HG03095 (cell line): ENCODE results near the gene KAZN.

ENCODE experiments used
- ATAC-seq: cut with Tn5 transposase; IDR thresholded peaks from one replicate; pipeline ENCODE4 v1.9.1; 2021; ENCODE audit warnings: moderate library complexity; ENCODE audit not compliant: unreplicated experiment

The KAZN gene

GRCh38 chr1:14844356-14844755 is 245.9 kb downstream of the KAZN start:
- ATAC-seq, result no peak

DNA sequence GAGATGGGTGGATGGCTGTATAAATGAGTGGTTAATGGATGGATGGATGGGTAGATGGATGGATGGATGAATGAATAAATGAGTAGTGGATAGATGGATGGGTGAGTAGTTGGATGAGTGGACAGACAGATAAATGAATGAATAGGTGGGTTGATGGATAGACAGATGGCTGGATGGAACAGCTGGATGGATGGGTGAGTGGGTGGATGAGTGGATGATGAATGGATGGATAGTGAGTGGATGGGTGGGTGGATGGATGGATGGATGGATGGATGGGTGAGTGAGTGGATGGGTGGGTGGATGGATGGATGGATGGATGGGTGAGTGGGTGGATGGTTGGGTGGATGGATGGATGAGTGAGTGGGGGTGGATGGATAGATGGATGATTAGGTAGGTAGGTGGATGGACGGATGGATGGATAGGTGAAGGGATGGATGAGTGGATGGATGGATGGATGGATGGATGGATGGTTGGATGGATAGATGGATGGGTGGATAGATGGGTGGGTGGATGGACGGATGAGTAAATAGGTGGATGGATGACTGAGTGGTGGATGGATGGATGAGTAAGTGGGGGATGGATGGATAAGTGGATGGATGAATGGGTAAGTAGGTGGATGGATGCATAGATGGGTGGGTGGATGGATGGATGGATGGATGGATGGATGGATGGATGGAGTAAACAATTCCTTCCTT is 246.6 kb downstream of the KAZN start:
- ATAC-seq, result no peak

DNA sequence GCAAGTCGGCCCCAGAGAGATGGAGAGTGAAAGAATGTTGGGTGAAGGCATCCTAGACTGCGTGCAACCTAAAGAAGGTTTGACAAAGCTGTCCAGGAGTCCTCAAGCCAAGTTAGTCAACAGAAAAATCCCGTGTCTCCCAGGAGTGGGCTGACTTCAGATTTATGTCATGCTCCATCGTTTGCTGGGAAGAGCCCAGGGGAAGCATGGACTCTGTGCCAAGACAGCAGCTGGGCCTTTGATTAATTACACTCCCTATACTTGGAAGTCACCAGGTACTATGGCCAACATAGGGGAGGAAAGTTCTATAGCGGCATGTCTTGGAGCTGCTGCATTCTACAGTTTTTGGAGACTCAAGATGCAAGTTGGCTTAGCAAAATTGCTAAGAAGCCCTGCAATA is 247.4 kb downstream of the KAZN start:
- no peak for ATAC-seq

DNA sequence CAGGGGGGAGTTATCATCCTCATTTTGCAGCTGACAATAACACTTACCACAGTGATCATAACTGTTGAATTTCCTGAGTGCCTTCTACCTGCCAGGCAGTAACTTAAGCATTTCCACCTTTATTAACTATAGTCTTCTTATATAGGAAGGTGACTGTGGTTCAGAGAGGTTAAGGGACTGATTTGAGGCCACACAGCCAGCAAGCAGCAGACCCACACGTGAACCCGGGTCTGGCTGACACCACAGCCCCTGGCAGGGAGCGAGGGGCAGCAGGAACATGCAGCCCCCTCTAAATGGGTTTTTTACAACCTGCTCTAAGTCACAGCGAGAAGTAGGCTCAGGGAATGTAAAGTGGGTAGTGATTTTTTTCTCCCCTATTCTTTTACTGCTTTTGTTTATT is 248.2 kb downstream of the KAZN start:
- ATAC-seq, result no peak

- no peak for ATAC-seq
Observed at GRCh38 chr1:14848203-14848602, 249.7 kb downstream of the KAZN start.

DNA sequence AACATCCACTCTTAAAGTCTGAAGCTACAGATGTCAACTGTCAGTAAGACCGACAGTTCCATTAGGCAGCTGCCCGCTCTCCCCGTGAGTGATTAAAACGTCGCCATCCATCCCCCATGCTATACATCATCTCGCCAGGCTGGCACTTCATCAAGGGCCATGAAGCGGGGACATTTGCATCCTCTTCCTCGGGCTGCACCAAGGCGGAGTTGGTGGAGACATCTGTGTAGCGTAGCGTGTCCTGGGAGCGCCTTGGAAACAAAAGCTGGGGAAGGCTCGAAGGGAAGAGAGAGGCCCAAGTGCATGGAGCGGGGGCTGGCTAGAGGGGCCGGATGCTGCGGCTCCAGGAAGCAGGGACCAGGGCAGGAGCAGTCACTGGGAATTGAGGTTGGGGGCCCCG is 250.1 kb downstream of the KAZN start:
- ATAC-seq, result no peak

DNA sequence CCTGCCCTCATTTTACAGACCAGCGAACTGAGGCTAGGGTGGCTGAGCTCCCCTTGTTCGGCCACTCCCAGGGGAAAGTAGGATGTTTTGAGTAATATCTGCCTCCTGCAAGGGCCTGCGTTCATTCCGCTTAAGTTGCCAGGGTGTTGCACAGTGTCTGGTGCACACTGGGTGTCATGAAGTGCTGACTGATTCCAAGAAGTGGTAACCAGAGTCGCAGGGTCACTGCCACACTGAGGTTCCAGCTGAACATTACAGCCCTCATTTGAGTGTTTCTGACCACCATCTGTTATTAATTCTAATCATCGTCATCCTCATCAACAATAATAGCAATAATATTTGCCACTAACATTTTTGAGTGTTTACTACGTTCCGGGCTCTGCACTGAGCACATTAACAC is 250.6 kb downstream of the KAZN start:
- no peak for ATAC-seq

DNA sequence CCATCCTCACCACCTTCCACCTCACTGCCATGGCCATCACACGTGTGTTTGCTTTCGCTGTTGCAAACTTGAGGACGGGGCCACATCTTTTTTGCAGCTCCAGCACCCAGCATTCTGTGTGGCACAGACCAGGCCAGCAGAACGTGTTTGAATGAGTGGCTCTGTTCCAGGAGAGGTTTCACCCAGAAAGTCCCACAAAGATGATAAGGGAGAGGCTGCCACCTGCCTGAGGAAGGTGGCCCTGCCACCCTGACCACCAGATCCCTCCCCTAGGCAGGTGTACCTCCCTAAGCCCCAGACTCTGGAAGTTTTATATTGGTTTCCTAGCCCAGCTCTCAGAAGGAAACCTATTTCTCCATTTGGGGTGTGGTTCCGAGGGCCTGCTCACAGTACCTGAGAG is 252.1 kb downstream of the KAZN start:
- no peak for ATAC-seq

DNA sequence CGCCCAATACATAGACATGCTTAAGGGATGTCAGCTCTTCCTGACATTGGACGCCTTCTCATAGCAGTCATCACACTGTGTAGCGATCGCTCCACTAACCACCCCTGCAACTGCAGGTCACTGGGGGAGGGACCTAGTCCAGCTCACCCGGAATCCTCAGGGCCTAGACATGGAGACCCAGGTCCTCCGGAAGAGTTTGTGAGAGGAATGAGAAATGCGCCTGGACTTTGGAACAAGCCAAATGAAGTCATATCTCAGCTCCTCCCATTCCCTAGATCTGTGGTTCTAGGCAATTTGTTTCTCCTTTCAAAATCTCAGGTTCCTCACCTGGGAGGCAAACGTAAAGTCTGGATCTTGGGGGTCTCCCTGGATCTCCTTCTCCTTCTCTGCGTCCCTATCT is 253.3 kb downstream of the KAZN start:
- no peak for ATAC-seq

- no peak for ATAC-seq
Observed at GRCh38 chr1:14852291-14852690, 253.8 kb downstream of the KAZN start.

- no peak for ATAC-seq
Observed at GRCh38 chr1:14853518-14853917, 255.0 kb downstream of the KAZN start.

DNA sequence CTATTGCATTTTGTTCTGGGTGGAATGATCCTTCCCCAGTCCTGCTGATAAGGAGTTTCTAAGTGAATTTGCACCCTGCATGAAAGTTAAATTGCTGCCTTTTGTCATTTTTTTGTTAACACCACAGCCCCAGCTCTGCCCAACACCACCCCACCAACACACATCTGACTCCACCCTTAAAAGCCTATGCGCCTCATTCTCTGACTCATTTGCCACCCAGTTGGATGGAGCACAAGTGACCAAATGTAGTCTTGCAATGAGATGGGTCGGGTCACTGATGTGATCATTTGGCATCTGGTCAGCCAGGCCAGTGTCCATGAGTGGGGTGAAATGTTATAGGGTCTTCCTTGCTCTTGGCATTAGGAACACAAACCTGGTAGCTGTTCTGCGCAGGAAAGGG is 256.8 kb downstream of the KAZN start:
- ATAC-seq, result no peak

GRCh38 chr1:14855801-14856200 is 257.3 kb downstream of the KAZN start:
- ATAC-seq, result no peak

DNA sequence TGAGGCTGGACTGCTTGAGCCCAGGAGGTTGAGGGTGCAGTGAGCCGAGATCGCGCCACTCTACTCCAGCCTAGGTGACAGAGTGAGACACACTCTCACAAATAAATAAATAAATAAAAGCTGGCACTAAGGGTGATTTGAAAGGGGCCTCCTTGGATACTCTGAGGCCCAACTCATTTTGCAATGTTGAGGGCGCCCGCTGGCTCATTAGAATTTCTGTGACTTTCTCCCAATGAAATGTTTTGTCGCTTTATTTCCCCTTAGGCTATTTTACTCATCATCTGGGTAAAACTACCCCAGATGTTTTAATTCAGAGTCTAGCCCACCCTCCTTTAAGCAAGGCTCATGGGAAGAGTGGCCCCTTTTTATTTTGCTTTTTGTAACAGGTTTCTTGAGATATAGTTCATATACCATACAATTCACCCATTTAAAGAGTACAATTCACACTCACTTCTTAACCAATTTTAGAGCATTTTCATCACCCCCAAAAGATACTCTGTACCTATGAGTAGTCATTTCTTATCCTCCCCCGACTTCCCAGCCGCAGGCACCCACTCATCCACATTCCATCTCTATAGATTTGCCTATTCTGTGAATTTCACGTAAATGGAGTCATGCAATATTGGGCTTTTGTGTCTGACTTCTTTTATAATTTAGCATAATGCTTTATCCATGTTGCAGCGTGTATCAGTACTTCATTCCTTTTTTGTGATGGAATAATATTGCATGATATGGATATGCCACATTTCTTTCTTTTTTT is 259.1 kb downstream of the KAZN start:
- no peak for ATAC-seq

DNA sequence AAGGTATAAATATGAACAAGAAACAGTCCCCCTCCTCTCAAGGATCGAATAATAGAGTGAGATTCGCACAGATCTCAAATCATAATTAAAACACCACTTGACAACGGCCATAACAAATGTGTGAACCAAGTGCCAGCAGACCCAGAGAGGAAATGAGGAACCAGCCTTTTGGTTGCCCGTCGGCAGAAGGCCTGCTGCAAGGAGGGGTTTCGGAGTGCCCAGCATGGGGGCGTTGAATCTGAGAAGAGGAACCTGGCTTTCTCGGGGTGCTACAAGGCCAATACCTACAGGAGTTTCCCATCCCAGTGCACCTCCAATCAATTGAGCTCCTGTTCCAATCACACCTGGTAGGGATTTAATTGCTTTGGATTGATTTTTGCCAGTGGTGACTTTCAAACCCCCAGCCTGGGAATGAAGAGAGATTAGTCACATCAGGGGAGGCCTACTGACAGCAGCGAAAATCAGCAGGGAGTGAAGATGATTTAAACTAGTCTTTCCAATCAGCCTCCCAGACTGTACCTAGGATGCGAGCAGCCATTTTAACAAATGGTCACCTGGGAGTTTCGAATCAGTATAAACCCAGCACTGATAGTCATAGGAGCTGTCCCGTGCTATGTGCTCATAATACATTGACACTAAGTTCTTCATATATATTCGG is 263.8 kb downstream of the KAZN start:
- no peak for ATAC-seq

DNA sequence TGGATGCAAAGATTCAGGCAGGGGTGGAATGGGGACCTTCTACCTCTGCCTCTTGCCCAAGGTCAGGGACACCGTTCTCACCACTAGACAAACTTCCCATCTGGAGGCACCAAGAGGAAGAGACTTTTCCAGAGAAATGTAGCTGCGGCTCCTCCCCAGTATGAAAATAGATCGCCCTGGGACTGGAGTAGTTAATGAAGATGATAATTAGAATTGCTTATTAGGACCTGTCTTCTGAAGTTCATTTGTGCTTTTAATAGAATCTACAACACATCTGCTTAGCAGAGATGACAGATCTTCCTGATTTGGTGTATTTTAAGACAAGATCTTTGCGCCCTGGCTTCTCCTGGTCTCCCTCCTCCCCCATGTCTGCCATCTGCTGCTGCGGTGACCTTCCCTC is 266.6 kb downstream of the KAZN start:
- no peak for ATAC-seq

DNA sequence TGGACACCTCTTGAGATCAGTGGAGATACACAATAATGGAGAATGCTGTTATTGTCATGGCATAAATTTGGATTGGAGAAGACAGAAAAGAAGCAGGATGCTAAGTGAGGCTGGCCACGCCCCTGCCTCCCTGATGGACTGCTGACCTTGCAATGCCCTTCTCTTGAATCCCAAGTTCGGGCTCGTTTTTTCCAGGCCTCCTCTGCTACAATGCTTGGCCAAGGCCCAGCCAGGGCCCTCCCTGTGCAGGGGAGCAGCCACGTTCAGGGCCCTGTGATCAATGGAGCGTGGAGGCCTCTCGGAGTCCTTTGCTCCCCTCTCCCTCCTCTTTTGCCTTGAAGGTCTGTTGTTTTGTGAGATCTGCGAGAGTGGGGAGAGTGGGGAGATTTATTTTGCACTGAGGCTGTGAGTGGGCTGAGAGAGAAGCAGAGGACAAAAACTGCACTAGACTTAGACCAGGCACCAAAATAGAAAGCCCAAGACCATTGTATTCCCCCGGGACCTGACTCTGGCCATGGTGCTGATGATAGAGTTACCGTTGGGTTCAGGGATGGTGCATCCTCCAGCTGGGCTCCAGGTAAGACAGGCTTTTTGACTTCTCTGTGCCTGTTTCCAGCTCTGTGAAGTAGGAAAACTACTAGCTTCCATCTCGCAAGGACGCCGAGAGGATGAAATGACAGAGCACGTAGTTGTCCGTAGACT is 268.6 kb downstream of the KAZN start:
- ATAC-seq, result no peak

DNA sequence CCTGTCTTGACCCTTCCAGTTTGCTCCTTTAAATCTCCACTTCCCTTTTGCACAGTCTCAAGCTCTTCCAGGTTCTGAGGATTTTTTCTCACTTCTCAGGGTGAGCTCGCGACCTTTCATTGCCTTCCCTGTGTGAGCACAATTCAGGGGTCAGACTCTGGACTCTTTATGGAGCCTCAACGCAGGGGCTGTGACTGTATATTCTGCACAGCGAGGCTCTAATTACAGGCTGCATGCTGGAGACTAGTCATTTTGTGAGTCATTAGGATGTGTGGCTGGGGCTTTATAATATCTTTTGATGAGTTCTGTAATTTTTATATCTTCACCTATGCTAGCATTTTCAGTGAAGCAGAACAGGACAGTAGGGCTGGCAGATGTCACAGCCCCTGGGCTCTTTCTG is 270.7 kb downstream of the KAZN start:
- ATAC-seq, result no peak

DNA sequence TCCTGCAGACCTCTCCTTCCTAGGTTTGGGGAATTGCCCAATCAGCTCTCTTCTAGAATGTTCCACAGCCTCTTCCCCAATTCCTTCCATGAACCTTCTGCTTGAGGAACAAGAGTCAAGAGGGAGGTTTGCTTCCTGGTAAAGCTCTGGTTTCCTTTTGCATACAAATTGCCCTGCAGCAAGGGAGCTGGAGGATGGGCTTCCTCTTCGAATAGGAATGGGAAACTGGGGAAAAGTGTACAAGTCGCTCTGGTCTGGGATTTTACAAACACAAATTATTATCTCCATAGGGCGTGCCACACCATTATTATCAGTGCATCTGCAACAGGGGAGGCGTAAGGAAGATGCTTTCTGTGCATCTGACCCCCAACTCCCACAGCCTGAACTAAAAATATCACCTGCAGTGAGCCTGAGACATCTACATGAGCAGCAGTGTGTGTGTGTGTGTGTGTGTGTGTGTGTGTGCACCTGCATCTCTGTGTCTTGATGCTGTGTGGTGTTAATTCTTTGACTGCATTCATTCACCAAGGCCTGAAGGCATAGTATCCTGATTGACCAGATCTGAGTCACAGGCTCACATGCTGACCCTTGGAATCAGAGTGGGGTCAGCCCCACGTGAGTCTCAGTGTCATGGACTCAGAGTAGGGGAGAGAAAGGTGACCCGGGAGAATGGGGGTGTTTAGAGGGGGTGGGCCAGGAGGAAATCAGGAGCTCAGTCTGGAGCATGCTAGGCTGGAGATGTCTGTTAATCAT is 272.9 kb downstream of the KAZN start:
- ATAC-seq, result no peak

- no peak for ATAC-seq
Observed at GRCh38 chr1:14872762-14873161, 274.3 kb downstream of the KAZN start.

DNA sequence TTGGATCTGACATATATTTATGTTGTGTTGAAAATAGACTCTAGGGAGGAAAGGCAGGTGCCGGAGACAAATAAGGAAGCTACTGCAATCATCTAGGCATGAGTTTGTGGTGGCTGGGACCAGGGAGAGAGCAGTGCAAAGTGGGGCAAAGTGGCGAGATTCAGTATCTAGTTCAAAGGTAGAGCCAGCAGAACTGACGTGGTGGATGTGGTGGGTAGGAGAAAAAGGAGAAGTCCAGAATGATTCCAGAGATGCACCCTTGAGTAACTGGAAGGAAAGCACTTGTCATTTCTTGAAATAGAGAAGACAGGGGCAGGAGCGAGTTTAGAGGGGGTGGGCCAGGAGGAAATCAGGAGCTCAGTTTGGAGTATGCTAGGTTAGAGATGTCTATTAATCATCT is 275.2 kb downstream of the KAZN start:
- no peak for ATAC-seq
